GM21619 (cell line): ENCODE measurements around the gene ITGA6.

Experiments used
- ATAC-seq: cut with Tn5 transposase; IDR thresholded peaks from one replicate; pipeline ENCODE4 v1.9.1; 2021; ENCODE audit not compliant: unreplicated experiment

The ITGA6 gene

DNA sequence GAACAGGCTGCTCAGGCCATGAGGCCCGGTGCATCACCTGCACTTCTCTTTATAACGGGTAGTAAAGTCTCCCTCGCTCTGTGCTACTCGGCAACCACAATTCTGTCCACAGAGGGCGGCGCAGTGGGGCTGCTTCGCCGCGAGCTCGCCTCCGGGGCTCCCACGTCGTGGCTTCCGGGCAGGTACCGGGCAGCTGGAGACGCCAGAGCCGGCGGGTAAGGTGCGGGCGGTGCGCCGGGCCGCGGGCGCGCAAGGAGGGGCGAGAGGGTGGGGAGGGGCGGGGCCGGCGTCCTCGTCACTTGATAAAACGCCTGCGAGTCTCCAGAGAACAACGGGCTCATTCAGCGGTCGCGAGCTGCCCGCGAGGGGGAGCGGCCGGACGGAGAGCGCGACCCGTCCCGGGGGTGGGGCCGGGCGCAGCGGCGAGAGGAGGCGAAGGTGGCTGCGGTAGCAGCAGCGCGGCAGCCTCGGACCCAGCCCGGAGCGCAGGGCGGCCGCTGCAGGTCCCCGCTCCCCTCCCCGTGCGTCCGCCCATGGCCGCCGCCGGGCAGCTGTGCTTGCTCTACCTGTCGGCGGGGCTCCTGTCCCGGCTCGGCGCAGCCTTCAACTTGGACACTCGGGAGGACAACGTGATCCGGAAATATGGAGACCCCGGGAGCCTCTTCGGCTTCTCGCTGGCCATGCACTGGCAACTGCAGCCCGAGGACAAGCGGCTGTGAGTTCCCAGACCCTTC, at the start of gene ITGA6:
ITGA6 (plus strand) TSS at position 331 of the 734 bp plus-strand sequence.
- no peak for ATAC-seq

DNA sequence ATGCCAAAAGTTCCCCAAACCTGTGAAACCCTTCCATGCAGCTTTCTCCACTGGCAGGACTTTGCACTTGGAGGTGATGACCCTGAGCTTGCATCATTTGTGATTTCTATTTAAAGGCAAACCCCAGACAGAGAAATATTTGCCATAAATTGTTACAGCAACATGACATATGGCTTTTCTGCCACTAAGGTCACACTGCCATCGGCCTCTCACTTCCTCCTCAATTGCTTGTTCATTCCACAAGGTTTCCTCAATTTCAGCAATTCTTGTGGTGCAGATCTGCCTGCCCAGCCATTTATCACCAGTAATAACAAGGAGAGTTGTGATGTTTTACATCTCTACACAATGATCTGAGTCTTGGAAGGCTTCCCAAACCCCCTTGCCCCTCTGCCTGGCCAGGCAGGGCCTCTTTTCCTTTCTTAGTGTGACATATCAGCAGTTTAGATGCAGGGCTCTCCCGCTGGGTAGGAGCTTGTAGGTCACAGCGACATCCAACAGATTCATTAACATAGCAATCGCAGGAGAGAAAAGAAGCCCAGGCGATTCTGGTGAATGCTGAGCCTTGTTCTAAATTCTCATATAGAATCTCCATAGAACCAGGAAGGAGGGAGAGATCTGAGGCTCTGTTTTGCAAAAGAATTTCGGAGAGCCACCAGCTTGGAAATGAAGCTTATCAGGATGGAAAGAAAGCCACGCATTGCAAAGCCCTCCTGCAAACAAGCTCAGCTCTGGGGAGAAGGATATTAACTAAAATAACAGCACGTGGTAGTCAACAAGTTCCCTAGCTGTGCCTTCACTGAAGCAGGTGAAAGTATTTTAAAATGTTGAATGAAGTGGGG, 46.7 kb upstream of the ITGA6 start:
- no peak for ATAC-seq

DNA sequence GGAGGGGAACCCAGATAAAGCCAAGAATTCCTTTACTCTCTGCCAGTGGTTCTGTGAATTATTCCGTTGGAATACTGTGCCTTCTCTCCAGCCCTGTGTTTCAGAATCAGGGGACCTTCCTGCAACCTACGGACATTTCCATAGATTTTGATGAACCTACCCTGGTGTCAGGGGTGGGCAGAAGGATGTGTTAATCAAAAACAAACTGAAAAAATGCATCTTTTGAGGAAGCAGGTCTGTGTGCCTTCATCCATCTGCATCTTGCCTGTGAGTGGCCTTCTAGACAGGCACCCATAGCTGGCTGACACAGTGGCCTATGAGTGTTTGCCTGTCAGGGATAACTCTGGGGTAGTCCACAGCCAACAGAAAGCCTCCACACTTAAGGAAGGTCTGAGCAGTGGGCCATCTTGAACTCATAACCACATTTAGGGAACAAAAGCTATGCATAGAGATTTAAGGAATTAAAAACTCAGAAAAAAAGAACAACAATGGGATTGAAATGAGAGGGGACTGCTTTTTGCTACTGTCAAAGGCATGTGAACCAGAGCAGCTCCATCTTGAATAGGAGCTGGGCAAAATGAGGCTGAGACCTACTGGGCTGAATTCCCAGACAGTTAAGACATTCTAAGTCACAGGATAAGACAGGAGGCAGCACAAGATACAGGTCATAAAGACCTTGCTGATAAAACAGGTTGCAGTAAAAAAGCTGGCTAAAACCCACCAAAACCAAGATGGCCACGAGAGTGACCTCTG, 45.9 kb upstream of the ITGA6 start:
- ATAC-seq: no peak

DNA sequence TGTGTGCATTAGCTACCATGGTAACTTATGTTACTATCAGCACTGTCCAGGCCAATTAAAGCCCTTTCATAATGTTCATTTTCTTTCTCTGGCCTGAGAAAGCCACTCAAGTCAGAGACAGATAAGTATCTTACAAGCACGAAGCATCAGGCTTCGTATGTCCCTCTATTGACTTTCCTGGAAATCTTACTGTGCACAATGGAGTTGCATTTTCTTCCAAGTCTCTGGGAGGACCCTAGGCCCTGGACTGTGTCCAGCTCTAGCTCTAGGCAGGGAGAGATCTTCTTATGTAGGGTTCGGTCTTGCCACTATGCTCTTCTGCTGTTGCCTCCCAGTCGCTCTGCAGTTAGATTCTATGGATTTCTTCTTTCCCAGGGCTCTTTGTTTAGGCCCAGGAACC, 40.0 kb upstream of the ITGA6 start:
- ATAC-seq: no peak

DNA sequence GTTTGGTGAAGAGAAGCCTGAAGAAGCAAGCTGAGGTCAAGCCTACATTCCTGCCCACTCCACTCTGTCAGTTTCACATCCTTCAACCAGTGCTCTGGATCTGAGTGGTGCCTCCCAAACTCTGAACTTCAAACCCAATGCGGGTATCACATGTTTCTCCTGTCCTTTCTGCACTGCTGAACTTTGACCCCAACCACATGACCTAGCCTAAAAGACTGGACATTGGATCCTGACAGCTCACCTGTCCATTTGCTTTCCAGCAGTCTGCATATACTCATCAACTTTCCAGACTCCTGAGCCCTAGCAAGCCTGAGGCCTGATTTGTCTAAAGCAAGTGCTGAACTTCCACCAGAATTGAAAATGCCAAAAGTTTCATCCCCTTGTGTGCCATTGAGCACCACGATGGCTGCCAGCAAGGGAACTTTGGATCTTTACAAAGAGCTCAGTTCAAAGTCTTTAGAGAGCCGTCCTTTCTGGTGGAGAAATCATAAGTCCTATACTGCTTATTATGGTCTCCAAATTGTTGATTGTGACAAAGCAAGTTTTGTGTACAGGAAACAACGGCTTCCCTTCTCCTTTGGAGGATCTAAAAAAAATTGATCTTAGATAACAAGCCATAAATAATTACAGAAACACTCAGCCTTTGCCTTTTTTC, 37.6 kb upstream of the ITGA6 start:
- ATAC-seq: no peak

DNA sequence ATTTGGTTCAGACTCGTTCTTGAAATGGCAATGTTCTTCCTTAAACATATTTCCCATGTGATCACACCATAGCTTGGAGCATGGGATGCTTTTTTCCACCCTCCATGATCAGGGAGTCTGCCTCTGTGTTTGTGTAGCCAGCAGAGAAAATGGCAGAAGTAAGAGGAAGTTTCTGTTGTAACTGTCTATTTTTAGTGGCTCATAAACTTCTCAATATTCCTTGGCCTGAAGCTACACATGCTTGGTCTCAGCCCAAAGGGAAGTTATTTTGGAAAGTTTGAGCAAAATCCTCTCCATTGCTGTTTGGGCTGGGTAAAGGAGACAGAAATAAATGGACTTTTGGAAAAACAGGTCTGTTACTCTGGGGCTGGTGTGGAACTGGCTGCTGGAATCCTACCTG, 33.4 kb upstream of the ITGA6 start:
- ATAC-seq: no peak

DNA sequence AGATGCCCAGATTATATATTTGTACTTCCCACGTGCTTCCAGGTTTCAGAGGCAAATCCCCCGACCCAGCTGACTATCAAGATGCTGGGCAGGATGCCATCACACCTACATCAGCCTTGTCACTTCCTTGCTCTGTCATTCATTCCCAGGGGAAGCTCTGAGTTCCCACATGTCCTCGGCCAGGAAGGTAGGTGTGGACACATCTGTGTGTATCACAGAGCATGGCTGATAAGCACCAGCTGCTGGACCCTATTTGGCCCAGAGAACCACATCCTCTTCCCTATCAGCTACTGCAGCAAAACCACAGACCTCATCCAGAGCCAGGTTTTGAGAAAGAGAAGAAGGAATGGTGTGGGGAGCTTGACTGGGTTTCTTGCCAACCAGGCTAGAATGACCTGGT, 31.9 kb upstream of the ITGA6 start:
- ATAC-seq: no peak

DNA sequence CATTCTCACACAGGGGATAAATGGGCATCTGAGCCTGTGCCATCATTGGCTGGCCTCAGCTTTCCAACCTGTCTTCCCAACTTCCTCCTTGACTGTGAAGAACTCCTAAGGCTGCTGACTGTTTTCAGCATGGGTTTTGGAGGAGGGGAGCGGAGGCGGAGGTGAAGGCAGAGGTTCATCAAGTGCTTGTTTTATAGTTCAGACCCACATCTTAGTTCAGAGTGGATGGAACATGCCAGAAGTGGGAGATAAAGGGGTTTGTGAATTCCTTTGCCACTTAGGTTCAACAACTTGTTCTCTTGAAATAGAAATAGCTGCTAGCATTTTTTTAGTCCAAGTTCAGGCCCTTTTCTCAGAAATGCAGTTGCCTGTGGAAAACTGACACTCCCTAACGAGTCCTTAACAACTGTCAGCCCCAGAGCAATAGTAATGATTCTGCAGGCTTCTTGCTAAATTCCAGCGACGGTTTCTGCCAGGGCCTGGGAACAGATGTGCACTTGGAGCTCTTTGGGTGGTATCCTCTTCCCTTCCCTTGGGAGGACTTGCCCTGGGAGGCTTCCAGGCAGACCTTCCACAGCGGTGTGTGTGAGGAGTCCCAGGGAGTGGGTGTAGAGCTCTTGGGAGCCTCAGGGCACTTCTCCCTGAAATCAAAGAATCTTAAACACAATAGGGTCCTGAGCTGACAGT, 30.1 kb upstream of the ITGA6 start:
- no peak for ATAC-seq

DNA sequence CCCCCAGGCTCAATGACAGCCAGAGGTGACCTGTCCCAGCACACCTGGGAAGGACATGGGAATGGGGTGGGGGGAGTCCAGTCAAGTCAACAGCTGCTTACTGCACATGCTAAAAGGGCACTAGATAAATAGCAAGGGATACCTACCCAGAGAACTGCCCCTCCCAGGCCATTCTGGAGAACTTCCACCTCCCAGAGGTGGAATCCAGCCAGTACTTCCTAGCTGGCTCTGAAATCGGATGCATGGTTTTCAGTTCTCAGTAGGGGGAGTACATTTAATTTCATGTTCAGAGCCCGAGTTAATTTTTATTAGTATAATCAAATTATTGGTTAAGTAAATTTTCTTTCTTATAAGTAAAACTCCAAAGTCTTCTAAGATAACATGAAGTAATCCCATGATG, 28.9 kb upstream of the ITGA6 start:
- ATAC-seq: no peak

DNA sequence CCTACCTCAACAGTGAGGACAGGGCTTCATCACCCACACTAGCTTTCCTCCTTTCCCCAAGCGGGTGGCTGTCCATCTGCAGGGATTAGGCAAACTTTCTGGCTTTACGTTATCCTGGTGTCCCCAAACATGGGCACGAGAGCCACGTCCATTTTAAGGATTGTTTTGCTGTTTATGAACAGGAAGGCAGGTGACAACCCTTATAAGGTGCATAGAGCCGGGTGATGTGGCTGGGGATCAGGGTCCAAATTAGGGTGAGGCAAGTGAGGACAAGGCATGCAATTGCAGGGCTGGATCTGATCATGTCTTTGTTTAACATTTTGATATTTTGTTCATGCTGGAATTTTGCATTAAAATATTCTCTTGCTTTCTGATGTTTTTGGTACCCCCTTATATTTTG, 27.6 kb upstream of the ITGA6 start:
- no peak for ATAC-seq

DNA sequence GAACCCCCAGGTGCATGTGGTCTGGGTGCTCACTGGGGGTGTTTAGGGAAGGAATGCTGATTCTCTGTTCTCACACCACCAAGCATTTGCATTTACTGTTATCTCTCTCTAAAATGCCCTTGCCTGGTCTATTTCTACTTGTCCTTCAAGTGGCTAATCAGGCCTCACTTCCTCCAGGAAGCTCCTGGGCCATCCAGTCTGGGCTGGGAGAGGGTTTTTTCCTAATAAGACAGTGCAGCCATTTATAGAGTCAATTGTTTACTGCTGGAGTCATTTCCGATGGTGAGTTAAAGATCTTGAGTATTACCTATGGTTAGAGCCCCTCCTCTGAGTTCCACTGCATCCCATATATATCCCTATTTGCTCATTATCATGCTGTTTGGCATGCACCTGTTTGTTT, 25.2 kb upstream of the ITGA6 start:
- ATAC-seq: no peak

DNA sequence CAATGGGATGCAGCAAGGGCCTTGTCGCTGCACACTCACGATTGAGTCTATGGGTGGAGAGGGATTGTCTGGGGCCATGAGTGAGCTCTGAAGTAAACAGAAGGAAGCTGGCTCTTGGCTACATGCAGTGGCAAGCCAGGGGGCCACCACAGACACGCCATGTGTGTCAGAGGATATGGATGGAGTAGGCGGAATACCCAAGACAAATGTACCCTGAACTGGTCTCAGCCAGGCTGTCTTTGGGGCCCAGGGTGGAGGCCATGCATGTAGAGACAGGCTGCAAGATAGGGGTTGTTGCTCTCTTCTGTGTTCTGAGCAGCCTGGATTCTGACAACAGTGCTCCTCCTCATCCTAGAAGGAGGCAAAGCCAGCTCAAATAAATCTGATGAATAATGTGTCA, 24.0 kb upstream of the ITGA6 start:
- ATAC-seq: no peak

DNA sequence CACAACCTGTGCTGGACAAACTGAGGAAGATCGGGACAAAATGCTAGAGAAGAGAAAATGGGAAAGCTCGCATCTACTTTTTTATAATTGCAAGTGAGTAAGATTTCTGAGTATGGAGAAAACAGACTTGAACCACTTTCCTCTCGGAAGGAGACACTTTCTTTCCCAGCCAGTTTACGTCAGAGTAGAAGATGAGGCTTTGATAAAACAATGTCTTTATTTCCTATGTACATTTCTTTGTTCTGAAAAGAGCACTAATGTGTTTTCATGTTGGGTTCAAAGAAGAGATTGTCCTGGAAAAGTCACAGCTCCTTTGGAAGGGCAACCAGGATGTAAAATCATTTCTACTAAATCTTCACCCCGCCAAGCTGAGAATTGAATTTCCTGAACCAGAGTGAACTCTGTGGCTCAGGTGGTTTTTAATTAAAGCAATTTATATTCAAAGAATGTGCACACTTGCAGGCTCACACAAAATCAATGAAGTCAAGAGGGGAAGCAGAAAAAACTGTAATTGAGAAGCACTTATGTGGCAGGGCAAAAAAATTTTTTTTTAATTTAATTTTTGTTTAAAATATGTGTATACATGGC, 23.4 kb upstream of the ITGA6 start:
- ATAC-seq: no peak

DNA sequence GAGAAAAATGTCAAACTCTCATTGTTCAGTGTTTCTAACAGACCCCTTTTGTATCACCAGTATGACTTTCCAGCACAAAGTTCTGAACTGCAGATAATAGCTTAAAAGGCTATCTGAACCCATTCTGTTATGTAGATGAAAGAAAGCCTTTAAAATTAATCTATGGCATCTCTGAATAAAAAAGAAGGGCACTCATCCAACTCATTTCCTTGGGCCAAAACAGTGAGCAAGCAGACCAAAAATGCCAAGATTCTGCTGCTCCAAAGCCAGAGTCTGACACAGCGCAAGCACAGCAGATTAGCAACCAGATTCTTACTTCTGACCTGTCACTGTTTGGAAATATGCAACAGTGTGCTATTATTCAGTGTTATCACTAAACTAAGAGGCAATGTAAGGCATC, 22.6 kb upstream of the ITGA6 start:
- no peak for ATAC-seq

DNA sequence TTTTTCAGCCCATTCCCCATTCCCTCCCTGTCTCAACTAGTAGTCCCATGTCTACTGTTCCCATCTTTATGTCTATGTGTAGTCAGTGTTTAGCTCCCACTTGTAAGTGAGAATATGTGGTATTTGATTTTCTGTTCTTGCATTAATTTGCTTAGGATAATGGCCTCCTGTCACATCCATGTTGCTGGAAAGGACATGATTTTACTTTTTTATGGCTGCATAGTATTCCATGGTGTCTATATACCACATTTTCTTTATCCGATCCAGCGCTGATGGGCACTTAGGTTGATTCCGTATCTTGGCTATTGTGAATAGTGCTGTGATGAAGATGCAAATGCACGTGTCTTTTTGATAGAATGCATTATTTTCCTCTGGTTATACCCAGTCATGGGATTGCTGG, 21.7 kb upstream of the ITGA6 start:
- no peak for ATAC-seq

DNA sequence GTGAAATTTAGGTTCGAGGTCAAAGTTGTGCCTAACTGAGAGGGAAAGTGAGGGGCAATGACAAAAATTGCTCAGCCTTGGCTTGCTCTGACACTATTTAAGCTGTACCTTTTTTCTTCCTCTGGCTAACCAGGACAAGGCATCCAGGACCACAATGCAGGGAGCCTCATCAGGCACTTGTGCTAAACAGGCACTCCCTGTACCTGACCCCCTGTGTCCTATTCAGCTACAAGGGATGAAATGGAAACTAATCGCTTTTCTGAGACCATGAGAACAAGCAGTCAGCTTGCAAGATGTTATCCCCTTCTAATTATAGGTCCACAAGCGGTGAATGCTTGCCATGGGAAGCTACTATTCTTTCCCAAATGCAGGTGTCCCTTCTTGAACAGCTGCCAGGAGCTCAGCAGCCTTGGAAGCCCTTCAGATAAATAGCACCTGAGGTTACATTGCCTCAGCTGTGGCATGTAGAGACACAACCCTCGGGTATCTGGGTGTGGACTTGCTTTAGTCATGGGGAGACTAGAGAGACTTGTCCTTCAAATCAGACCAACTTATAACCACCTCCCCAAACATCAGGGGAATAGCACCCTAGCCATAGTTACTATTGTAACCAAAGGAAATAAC, 19.1 kb upstream of the ITGA6 start:
- ATAC-seq: no peak

DNA sequence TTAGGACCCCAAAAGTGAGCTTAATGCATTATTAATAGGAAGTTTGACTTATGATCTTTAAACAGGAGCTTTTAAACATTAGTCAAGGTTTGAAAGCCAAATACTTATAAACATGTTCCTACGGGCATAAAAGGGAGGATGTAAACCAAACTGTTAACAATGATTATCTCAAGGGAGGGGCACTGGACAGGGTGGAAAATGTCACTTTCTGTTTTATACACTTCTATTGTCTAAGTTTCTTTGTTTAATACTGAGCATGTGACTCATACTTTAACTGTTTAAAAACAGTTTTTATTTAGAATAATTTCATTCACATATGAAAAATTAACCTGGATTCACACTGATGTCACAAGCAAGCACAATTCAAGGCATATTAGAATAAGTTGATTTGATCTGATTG, 18.3 kb upstream of the ITGA6 start:
- no peak for ATAC-seq

DNA sequence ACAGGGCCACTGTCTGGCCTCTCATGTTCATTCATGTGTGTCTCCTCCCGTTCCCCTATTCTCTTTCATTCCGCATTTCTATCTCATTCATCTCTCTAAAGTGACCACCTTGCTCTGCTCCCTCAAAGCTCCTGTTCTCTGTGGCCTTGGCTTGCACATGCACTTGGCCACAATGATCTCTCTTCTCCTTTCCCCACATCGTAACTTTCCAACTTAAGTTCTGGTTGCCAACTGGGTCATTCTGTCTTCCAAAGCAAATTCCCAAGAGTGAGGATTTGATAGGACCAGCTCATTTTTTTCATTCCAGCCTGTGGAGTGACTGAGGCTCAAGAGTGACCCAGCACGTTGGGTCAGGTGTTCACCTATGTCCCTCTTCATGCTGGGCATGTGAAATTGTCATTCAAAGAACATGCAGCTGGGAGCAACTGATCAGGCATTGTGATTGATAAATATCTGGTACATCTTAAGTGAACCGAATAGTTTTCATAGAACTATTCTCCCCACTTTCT, 14.3 kb upstream of the ITGA6 start:
- no peak for ATAC-seq

DNA sequence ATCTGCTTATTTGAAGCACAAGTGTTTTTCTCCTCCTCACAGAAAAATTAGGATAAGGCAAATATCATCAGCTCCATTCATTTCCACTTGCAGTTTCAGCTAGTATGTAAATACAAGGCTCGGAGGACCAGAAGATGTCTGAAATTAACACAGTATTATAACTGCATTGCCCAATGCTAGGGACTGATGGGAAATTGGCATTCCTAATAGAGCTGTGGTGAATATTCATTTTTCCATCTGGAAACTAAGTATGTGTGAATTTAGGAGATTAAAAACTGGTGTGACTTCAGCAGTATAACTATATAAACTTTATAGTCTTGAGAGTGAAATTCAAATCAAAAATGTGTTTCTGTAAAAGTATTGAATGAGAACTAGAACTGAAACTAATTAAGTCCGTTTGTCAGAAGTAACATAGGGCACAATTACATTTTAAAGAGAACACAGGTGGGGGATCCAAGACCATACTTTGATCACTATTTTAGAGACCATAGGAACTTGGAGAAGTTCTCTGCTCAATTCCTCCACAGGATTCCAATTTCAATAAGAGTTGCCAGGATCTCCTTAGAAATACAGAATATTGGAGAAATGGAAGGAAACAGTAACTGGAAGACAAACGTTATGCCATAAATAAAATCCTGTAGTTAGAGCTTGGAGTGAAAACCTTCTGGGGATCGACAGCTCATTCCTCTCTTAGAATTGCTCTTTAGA, 12.1 kb upstream of the ITGA6 start:
- no peak for ATAC-seq
